ENCODE measurements around the gene THNSL1.
"Not testable (repeated sequence)": the region's sequence is repeated elsewhere in the genome, so short reads cannot be mapped to it uniquely, and the experiment has no call there.

THNSL1 gene

DNA sequence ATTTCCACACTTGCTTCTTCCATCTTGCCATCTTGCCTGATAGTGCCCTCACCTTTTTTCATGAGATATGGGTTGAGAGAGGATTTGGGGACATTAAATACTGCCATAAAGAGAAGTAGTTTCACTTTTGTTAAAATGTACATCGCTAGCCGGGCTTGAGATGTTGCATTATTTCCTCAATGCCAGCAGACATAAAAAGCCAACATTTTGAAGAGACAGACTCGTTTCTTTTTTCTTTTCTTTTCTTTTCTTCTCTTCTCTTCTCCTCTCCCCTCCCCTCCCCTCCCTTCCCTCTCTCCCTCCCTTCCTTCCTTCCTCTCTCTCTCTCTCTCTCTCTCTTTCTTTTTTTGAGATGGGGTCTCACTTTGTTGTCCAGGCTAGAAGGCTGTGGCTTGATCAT lies 18.4 kb upstream of the THNSL1 start:
- TF ChIP-seq, protein P1, sequence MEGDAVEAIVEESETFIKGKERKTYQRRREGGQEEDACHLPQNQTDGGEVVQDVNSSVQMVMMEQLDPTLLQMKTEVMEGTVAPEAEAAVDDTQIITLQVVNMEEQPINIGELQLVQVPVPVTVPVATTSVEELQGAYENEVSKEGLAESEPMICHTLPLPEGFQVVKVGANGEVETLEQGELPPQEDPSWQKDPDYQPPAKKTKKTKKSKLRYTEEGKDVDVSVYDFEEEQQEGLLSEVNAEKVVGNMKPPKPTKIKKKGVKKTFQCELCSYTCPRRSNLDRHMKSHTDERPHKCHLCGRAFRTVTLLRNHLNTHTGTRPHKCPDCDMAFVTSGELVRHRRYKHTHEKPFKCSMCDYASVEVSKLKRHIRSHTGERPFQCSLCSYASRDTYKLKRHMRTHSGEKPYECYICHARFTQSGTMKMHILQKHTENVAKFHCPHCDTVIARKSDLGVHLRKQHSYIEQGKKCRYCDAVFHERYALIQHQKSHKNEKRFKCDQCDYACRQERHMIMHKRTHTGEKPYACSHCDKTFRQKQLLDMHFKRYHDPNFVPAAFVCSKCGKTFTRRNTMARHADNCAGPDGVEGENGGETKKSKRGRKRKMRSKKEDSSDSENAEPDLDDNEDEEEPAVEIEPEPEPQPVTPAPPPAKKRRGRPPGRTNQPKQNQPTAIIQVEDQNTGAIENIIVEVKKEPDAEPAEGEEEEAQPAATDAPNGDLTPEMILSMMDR (IDR thresholded peaks at IDR 0.05; ENCODE audit: borderline replicate concordance, insufficient read depth, low read depth, low read length) = no peak
- no peak overlapping the region for H3K4me3 ChIP-seq (ENCODE audit: low read depth, low read length)

- H3K4me3 ChIP-seq (ENCODE audit: low read depth, low read length) = not testable (repeated sequence)
These were observed 4.8 kb upstream of the THNSL1 start for GRCh38 chr10:25011591-25011990.

- TF ChIP-seq, protein P1 (IDR thresholded peaks at IDR 0.05; ENCODE audit: borderline replicate concordance, insufficient read depth, low read depth, low read length) = no peak
- no peak overlapping the region for H3K4me3 ChIP-seq (ENCODE audit: low read depth, low read length)
These were observed 1.8 kb upstream of the THNSL1 start for GRCh38 chr10:25014579-25014978.

DNA sequence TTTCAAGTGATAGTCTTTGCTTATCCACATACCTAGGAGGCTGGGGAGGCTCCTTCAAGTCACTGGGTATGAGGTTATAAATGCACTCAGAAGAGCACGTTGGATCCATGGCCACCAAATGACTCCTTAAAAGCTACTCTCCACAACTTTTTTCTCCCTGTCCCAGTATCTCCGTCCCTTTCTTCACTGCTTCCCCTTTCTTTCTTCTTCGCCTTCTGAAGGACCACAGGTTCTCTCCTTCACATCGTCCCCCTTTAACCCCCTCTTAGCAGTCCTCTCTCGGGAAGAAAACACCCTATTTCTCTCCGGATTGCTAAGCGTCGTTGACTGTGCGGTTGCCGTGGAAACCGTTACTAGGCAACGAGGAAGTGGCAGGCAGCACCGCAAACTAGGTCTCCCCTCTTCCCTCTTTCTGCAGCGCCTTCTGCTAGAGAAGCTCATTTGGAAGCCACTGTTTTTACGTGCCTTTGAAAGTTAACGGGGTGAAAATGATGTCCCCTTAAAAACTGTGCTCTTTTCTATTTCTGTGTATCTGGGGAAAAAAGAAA lies 510 bp upstream of the THNSL1 start, which contains the start of gene ENKUR:
Gene ENKUR (minus strand): TSS at position 331 of the 548 bp plus-strand sequence. CDS start 222 bp downstream, at position 109.
- TF ChIP-seq, protein P1 (IDR thresholded peaks at IDR 0.05; ENCODE audit: borderline replicate concordance, insufficient read depth, low read depth, low read length) = no peak
- peak within 1 kb of the TSS; percentile 40 for H3K4me3 ChIP-seq (ENCODE audit: low read depth, low read length)

DNA sequence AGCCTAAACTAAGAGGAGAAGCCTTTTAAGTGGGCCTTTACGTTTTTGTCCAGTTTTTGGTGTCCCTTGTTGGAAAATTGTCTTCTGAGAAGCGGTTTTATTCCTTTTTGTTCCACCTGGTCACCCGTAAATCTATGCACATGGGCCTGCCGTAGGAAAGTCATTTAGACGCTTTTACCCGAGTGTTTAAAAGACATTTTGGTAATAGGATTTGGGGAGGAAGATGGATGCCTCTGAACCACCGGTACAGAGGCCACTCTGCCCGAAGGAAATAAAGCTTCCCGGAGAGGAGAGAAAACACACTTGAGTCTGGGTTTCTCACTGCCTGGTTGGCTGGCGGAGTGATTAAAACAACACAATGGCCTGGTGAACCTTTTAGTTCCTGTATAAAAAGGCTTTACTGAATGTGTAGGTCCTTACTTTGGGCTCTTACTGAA lies 760 bp downstream of the THNSL1 start:
- TF ChIP-seq, protein P1 (IDR thresholded peaks at IDR 0.05; ENCODE audit: borderline replicate concordance, insufficient read depth, low read depth, low read length) = no peak
- H3K4me3 ChIP-seq (ENCODE audit: low read depth, low read length) = no peak overlapping the region

- TF ChIP-seq, protein P1 (IDR thresholded peaks at IDR 0.05; ENCODE audit: borderline replicate concordance, insufficient read depth, low read depth, low read length) = no peak
- H3K4me3 ChIP-seq (ENCODE audit: low read depth, low read length) = no peak overlapping the region
These were observed 1.2 kb downstream of the THNSL1 start for GRCh38 chr10:25017661-25018060.

- H3K4me3 ChIP-seq (ENCODE audit: low read depth, low read length) = no peak overlapping the region
- TF ChIP-seq, protein P1 (IDR thresholded peaks at IDR 0.05; ENCODE audit: borderline replicate concordance, insufficient read depth, low read depth, low read length) = no peak
These were observed 2.3 kb downstream of the THNSL1 start for GRCh38 chr10:25018703-25019102.
